ENCODE data around the gene ZNFX1. TPM values are rescaled to one million over a fixed set of nuclear protein-coding genes. Genes with fewer than 3 reads are reported as not detected.
A peak's percentile ranks its signal among the peaks of the same experiment; 100 is the strongest.

Gene ZNFX1
- total RNA-seq, 2 experiments from 2014 or later, result 50.6 to 51.6 TPM

DNA sequence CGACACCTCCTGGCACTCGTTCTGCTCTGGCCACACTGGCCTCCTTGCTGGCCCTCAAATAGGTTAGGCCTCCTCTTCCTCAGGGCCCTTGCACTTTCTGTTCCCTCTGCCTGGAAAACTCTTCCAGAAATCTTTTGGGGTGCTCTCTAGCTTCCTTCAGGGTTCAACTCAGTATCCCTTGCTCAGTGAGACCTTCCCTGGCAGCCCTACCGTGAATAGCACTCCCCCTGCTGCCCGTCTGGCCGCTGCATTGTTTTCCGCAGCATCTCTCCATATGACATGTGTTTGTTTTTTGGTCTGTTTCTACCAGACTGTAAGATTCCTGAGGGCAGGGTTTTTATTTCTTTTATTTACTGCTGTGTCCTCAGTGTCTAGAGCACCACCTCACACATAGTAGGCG is 52.0 kb downstream of the ZNFX1 start:
- Mint-ChIP-seq H3K27me3 (no peaks in the 10 kb centered on the region), H3K9me3 (no peaks in the 10 kb centered on the region), H3K4me3 (peak overlapping the region; percentile 25), H3K36me3 (ENCODE audit: low read depth) (peaks cover 87% of the 10 kb centered on the region), H3K27ac (no peak overlapping the region), H3K4me1 (ENCODE audit: low read depth) (peaks cover 6% of the 10 kb centered on the region)
- Histone ChIP-seq H3K9me3 (ENCODE audit: control insufficient read depth in 1 of 2, insufficient read depth in 1 of 2, low read length in 2 of 2) (no peaks in the 10 kb centered on the region), H3K27ac (ENCODE audit: low read depth in 1 of 2, low read length in 2 of 2) (no peak overlapping the region), H3K36me3 (ENCODE audit: insufficient read depth, low read length) (peaks cover 87% of the 10 kb centered on the region), H3K4me1 (ENCODE audit: insufficient read depth, low read length) (peaks cover 6% of the 10 kb centered on the region), H3K4me3 (ENCODE audit: low read length) (no peak overlapping the region), H3K27me3 (ENCODE audit: control insufficient read depth in 1 of 2, insufficient read depth in 2 of 2, low read length in 2 of 2) (no peaks in the 10 kb centered on the region)
- CTCF ChIA-PET, result no interaction called here
- ATAC-seq (ENCODE audit: poor library complexity), result no peak
- no peak for DNase-seq
- POLR2A ChIA-PET, result no interaction called here
- TF ChIP-seq, protein P1, sequence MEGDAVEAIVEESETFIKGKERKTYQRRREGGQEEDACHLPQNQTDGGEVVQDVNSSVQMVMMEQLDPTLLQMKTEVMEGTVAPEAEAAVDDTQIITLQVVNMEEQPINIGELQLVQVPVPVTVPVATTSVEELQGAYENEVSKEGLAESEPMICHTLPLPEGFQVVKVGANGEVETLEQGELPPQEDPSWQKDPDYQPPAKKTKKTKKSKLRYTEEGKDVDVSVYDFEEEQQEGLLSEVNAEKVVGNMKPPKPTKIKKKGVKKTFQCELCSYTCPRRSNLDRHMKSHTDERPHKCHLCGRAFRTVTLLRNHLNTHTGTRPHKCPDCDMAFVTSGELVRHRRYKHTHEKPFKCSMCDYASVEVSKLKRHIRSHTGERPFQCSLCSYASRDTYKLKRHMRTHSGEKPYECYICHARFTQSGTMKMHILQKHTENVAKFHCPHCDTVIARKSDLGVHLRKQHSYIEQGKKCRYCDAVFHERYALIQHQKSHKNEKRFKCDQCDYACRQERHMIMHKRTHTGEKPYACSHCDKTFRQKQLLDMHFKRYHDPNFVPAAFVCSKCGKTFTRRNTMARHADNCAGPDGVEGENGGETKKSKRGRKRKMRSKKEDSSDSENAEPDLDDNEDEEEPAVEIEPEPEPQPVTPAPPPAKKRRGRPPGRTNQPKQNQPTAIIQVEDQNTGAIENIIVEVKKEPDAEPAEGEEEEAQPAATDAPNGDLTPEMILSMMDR (IDR thresholded peaks at IDR 0.05), result no peak
- intact Hi-C loops (cut with DNase I, micrococcal nuclease), result no loop called here

DNA sequence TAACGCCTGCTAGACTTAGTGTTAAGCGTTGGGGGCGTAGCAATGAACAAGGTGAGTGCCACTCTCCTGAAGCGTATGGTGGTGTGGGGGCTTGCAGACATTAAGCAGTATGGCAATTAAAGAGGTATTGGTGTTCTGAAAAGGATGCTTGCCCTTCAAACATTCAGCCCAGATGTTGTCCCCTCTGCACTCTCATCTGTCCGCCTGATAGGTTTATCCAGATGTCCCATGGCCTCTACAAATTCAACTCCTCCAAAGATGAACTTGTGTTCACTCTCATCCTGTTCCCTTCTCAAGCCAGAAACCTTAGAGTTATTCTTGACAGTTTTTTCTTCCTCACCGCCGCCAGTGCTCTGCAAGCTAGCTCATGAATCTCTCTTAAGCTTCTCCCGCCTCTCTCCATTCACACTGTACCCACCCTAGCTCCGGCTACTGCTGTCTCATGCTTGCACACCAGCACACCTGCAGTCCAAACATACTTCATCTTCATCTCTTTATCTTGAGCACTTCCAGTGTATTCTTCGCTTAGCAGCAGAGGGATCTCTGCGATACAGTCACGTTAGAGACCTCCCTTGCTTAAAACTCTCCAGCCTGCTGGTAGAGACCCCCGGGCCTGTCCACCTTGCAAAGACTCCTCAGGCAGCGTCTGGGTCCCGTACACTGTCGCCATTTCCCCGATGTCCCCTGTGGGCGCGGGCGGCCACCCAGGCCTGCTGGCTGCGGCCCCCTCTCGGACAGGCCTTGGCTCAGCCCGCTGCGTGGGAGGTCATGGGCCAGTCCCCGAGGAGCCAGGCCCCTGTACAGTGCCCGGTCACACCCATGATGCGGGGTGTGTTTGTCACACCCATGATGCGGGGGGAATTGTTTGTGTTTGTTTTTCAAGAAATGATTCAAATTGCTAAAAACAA is 57.7 kb downstream of the ZNFX1 start:
- CTCF ChIA-PET, result interaction anchor here (4.4 kb wide), 1 partner anchor 86 kb away, joined by 52 read pairs; no protein-coding TSS in a partner anchor

More for the DNA sequence above, 57.7 kb downstream of the ZNFX1 start:
- peak overlapping the region; percentile 86 for H3K4me3 Mint-ChIP-seq
- peak overlapping the region; percentile 87 for H3K27ac Mint-ChIP-seq
- no peaks in the 10 kb centered on the region for H3K27me3 Mint-ChIP-seq
- H3K4me3 ChIP-seq (ENCODE audit: low read length), result peak overlapping the region; percentile 79
- peaks cover 33% of the 10 kb centered on the region for H3K4me1 ChIP-seq (ENCODE audit: insufficient read depth, low read length)
- H3K27ac ChIP-seq (ENCODE audit: low read depth in 1 of 2, low read length in 2 of 2), result peak overlapping the region; percentile 85 to 91
- no peaks in the 10 kb centered on the region for H3K9me3 Mint-ChIP-seq
- H3K36me3 Mint-ChIP-seq (ENCODE audit: low read depth), result peaks cover 50% of the 10 kb centered on the region
- H3K36me3 ChIP-seq (ENCODE audit: insufficient read depth, low read length), result peaks cover 38% of the 10 kb centered on the region
- TF ChIP-seq, protein P1 (IDR thresholded peaks at IDR 0.05), result no peak
- no peaks in the 10 kb centered on the region for H3K27me3 ChIP-seq (ENCODE audit: control insufficient read depth in 1 of 2, insufficient read depth in 2 of 2, low read length in 2 of 2)
- intact Hi-C loops (cut with DNase I, micrococcal nuclease), result loop anchor here (1.0 to 5.0 kb wide), 5 partner anchors 33 to 1512 kb away; partner anchors contain the start of genes ZNFX1 (in 2 of the 2), CSE1L (in 1 of the 2) and PARD6B (in 1 of the 2)
- DNase-seq, result peak in 1 of 14 experiments; percentile 34
- no peaks in the 10 kb centered on the region for H3K9me3 ChIP-seq (ENCODE audit: control insufficient read depth in 1 of 2, insufficient read depth in 1 of 2, low read length in 2 of 2)
- POLR2A ChIA-PET, result interaction anchor here (0.7 to 1.7 kb wide), 2 partner anchors 8 to 32 kb away, joined by 3 to 33 read pairs; partner anchors contain the start of gene STAU1
- H3K4me1 Mint-ChIP-seq (ENCODE audit: low read depth), result peaks cover 24% of the 10 kb centered on the region
- ATAC-seq (ENCODE audit: poor library complexity), result no peak

All from CD4-positive, alpha-beta T cell (primary cell).